Progenitor cell of endocrine pancreas (in vitro differentiated cells): ENCODE results near the gene PTBP2. TPM values are rescaled to one million over a fixed set of nuclear protein-coding genes. Genes with fewer than 3 reads are reported as not detected.

Experiments
- DNase-seq: peaks from one replicate; pipeline ENCODE4 v3.0.0; 2021; ENCODE audit warnings: low spot score; ENCODE audit not compliant: unreplicated experiment
- H3K27ac Mint-ChIP-seq: 2 replicates; pipeline ENCODE4 v1.8.0; 2021; ENCODE audit warnings: mild to moderate bottlenecking, moderate library complexity, mixed read lengths
- H3K27me3 Mint-ChIP-seq: 2 replicates; pipeline ENCODE4 v1.8.0; 2021; ENCODE audit warnings: mixed read lengths
- H3K36me3 Mint-ChIP-seq: 2 replicates; pipeline ENCODE4 v1.8.0; 2022; ENCODE audit warnings: mixed read lengths; ENCODE audit not compliant: insufficient read depth
- H3K4me1 Mint-ChIP-seq: 2 replicates; pipeline ENCODE4 v1.8.0; 2021; ENCODE audit warnings: low read depth, mixed read lengths
- H3K4me3 Mint-ChIP-seq: 2 replicates; pipeline ENCODE4 v1.8.0; 2021; ENCODE audit warnings: low read depth, mild to moderate bottlenecking, moderate library complexity, mixed read lengths
- H3K9me3 Mint-ChIP-seq: 2 replicates; pipeline ENCODE4 v1.8.0; 2021; ENCODE audit warnings: low read depth, mixed read lengths
- CTCF ChIP-seq: fragments of 200-600 bp; sonication (generic); IDR thresholded peaks from one replicate; pipeline ENCODE4 v1.5.0; 2021; ENCODE audit warnings: antibody characterized with exemption, mild to moderate bottlenecking; ENCODE audit not compliant: unreplicated experiment
- total RNA-seq: library from RNA; stranded (reverse); gene quantifications from 2 replicates; pipeline ENCODE4 v1.2.1, GENCODE V29; 2021

The PTBP2 gene
- total RNA-seq, 1 donor from 2014 or later = 91.2 TPM

- Mint-ChIP-seq H3K9me3 (no peaks in the 10 kb centered on the region), H3K27ac (no peak overlapping the region), H3K27me3 (no peaks in the 10 kb centered on the region), H3K4me1 (peaks cover 10% of the 10 kb centered on the region), H3K36me3 (no peaks in the 10 kb centered on the region), H3K4me3 (no peak overlapping the region)
- no peak for TF ChIP-seq CTCF
- no peak for DNase-seq
Observed at GRCh38 chr1:96833376-96833775, 111.8 kb downstream of the PTBP2 start.

- Mint-ChIP-seq H3K36me3 (peaks cover 3% of the 10 kb centered on the region), H3K9me3 (peaks cover 6% of the 10 kb centered on the region), H3K27ac (no peak overlapping the region), H3K4me3 (no peak overlapping the region), H3K4me1 (peaks cover 15% of the 10 kb centered on the region), H3K27me3 (no peaks in the 10 kb centered on the region)
- TF ChIP-seq CTCF = no peak
- DNase-seq = no peak
Observed at GRCh38 chr1:96834986-96835385, 113.4 kb downstream of the PTBP2 start.

GRCh38 chr1:96837057-96837780 is 115.6 kb downstream of the PTBP2 start:
- Mint-ChIP-seq H3K4me3 (no peak overlapping the region), H3K27ac (no peak overlapping the region), H3K27me3 (no peaks in the 10 kb centered on the region), H3K4me1 (peaks cover 27% of the 10 kb centered on the region), H3K9me3 (peaks cover 6% of the 10 kb centered on the region), H3K36me3 (peaks cover 3% of the 10 kb centered on the region)
- no peak for DNase-seq
- no peak for TF ChIP-seq CTCF

GRCh38 chr1:96837781-96838216 is 116.2 kb downstream of the PTBP2 start:
- TF ChIP-seq CTCF = no peak
- H3K4me1 Mint-ChIP-seq = peaks cover 27% of the 10 kb centered on the region
- no peaks in the 10 kb centered on the region for H3K27me3 Mint-ChIP-seq
- DNase-seq = no peak
- H3K36me3 Mint-ChIP-seq = peaks cover 3% of the 10 kb centered on the region
- no peak overlapping the region for H3K27ac Mint-ChIP-seq
- H3K4me3 Mint-ChIP-seq = no peak overlapping the region
- H3K9me3 Mint-ChIP-seq = peaks cover 6% of the 10 kb centered on the region

- no peak overlapping the region for H3K27ac Mint-ChIP-seq
- peaks cover 3% of the 10 kb centered on the region for H3K36me3 Mint-ChIP-seq
- no peak for DNase-seq
- H3K9me3 Mint-ChIP-seq = peaks cover 6% of the 10 kb centered on the region
- TF ChIP-seq CTCF = no peak
- H3K4me1 Mint-ChIP-seq = peaks cover 34% of the 10 kb centered on the region
- no peaks in the 10 kb centered on the region for H3K27me3 Mint-ChIP-seq
- no peak overlapping the region for H3K4me3 Mint-ChIP-seq
Observed at GRCh38 chr1:96840396-96840795, 118.8 kb downstream of the PTBP2 start.
